OCI-LY3 (cell line): ENCODE results near the gene HBQ1.
"Not testable (repeated sequence)": the region's sequence is repeated elsewhere in the genome, so short reads cannot be mapped to it uniquely, and the experiment has no call there.

Experiments
- H2AFZ ChIP-seq: fragments of 200-600, 300-600 bp; shearing (Covaris generic); 2 replicates; pipeline ENCODE4 v1.6.0; 2014; ENCODE audit warnings: antibody characterized with exemption, low read depth, low read length
- H3K27ac ChIP-seq: fragments of 200-600, 300-600 bp; sonication (generic); 2 replicates; pipeline ENCODE4 v1.5.1; 2014; ENCODE audit warnings: mild to moderate bottlenecking, low read length, moderate library complexity, mixed read lengths
- H3K27me3 ChIP-seq: fragments of 200-600, 300-600 bp; sonication (generic); 2 replicates; pipeline ENCODE4 v1.6.1; 2014; ENCODE audit warnings: low read depth, low read length, mixed read lengths
- H3K36me3 ChIP-seq: fragments of 200-600, 300-600 bp; sonication (generic); replicated peaks from 2 replicates; pipeline ENCODE3; 2014; ENCODE audit warnings: low read depth, low read length, mixed read lengths
- H3K4me1 ChIP-seq: fragments of 300-600, 200-600 bp; sonication (generic); 2 replicates; pipeline ENCODE4 v1.6.1; 2014; ENCODE audit warnings: low read length, mixed read lengths
- H3K4me2 ChIP-seq: fragments of 200-600, 300-600 bp; sonication (generic); 2 replicates; pipeline ENCODE4 v1.6.1; 2014; ENCODE audit warnings: low read length, mixed read lengths
- H3K4me3 ChIP-seq: fragments of 300-600, 200-600 bp; sonication (generic); 2 replicates; pipeline ENCODE4 v1.5.1; 2014; ENCODE audit warnings: antibody characterized with exemption, mild to moderate bottlenecking, low read length, moderate library complexity
- H3K79me2 ChIP-seq: fragments of 300-600, 200-600 bp; shearing (Covaris generic); 2 replicates; pipeline ENCODE4 v1.6.1; 2014; ENCODE audit warnings: mild to moderate bottlenecking, low read length, mixed read lengths
- H3K9ac ChIP-seq: fragments of 300-600, 200-600 bp; shearing (Covaris generic); 2 replicates; pipeline ENCODE4 v1.6.0; 2014; ENCODE audit warnings: mild to moderate bottlenecking, low read length, moderate library complexity
- H3K9me3 ChIP-seq: fragments of 200-600, 300-600 bp; shearing (Covaris generic); 2 replicates; pipeline ENCODE4 v1.6.1; 2014; ENCODE audit warnings: low read length, mixed read lengths; ENCODE audit not compliant: insufficient read depth
- H4K20me1 ChIP-seq: fragments of 200-600, 300-600 bp; sonication (generic); 2 replicates; pipeline ENCODE4 v1.6.1; 2016; ENCODE audit warnings: low read length, mixed read lengths; ENCODE audit not compliant: insufficient read depth
- CTCF ChIP-seq: fragments of 200-600, 300-600 bp; sonication (generic); IDR thresholded peaks from 2 replicates; pipeline ENCODE4 v1.5.1; 2014; ENCODE audit warnings: antibody characterized with exemption, low read length, low read depth
- EZH2phosphoT487 ChIP-seq: fragments of 200-600 bp; shearing (Covaris generic); IDR thresholded peaks from 2 replicates; pipeline ENCODE4 v1.6.1; 2018; ENCODE audit warnings: antibody characterized with exemption, mixed run types, low read depth

The HBQ1 gene

DNA sequence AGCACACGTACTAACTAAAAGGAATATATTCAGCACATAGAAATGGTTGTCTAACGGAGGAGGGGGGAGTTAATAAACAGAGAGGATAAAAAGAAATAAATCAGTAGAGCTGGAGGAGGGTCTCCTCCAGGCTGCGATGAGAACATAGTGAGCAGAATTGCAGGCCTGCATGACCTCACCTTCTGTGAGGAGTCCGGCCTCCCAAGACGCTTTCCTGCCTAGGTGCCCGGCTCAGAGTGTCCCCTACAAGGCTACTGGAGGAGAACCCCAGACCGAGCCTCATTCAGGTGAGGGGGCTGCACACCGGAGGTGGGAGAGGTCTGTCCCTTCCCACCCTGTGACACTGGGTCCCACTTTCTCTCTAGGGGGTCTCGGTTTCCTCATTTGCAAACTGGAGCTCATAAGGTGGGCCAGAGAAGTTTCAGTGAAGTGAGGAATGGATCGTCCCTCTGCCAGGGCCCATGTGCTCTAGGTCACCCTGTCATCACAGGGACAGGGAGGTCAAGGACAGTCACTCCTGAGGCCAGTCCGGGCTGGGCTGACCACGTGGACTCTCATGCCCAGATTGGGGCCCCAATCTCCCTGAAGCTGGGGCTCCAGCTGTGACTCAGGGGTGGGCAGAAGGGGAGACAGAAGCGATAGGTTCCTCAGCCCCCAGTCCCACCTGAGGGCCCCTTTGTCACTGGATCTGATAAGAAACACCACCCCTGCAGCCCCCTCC is 17.8 kb upstream of the HBQ1 start:
- Histone ChIP-seq H3K36me3 (no peaks in the 10 kb centered on the region), H3K9ac (no peak overlapping the region), H3K4me3 (no peak overlapping the region), H4K20me1 (no peaks in the 10 kb centered on the region), H3K79me2 (no peaks in the 10 kb centered on the region), H2AFZ (no peak overlapping the region), H3K4me1 (no peaks in the 10 kb centered on the region), H3K4me2 (no peak overlapping the region), H3K9me3 (no peaks in the 10 kb centered on the region), H3K27ac (no peak overlapping the region), H3K27me3 (no peaks in the 10 kb centered on the region)
- TF ChIP-seq EZH2phosphoT487 (no peak), CTCF (no peak)

GRCh38 chr16:163139-163538 is 17.1 kb upstream of the HBQ1 start:
- H4K20me1 ChIP-seq, H3K36me3 ChIP-seq, H2AFZ ChIP-seq, H3K9me3 ChIP-seq, H3K27me3 ChIP-seq, H3K27ac ChIP-seq, H3K79me2 ChIP-seq, H3K4me3 ChIP-seq, H3K4me1 ChIP-seq, H3K9ac ChIP-seq, H3K4me2 ChIP-seq: not testable (repeated sequence)

GRCh38 chr16:163696-164095 is 16.6 kb upstream of the HBQ1 start:
- H3K4me2 ChIP-seq, H3K27ac ChIP-seq, H3K9ac ChIP-seq, H3K79me2 ChIP-seq, H4K20me1 ChIP-seq, H2AFZ ChIP-seq, H3K36me3 ChIP-seq, H3K4me3 ChIP-seq, H3K4me1 ChIP-seq, H3K27me3 ChIP-seq, H3K9me3 ChIP-seq: not testable (repeated sequence)

DNA sequence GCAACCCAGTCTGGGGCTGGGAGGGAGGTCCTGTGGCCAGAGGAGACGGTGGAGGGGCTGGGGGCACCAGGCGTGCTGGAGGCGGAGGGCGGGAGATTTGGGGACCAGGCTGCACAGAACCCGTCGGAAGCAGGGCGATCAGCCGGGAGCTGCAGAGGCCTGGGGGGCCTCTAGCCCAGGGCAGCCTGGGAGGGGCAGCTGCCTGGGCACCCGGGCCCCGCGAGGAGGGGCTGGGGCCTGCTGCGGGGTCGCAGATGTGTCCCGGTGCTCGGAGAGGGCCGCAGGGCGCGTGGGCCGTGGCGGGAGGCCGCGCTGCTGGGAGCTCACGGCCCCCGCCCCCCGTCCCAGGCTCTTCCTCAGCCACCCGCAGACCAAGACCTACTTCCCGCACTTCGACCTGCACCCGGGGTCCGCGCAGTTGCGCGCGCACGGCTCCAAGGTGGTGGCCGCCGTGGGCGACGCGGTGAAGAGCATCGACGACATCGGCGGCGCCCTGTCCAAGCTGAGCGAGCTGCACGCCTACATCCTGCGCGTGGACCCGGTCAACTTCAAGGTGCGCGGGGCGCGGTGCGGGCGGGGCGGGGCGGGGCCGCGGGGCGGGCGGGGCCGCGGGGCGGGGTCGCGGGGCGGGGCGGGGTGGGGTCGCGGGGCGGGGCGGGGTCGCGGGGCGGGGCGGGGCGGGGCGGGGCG is 16.0 kb upstream of the HBQ1 start:
- H2AFZ ChIP-seq, H3K9ac ChIP-seq, H3K36me3 ChIP-seq, H3K4me1 ChIP-seq, H3K4me2 ChIP-seq, H3K4me3 ChIP-seq, H3K79me2 ChIP-seq, H3K27ac ChIP-seq, H3K9me3 ChIP-seq, H4K20me1 ChIP-seq, H3K27me3 ChIP-seq: not testable (repeated sequence)

GRCh38 chr16:164827-165538 is 15.3 kb upstream of the HBQ1 start:
- Histone ChIP-seq H3K4me2 (no peak overlapping the region), H3K9ac (no peak overlapping the region), H3K79me2 (no peaks in the 10 kb centered on the region), H3K36me3 (no peaks in the 10 kb centered on the region), H3K27me3 (no peaks in the 10 kb centered on the region), H3K4me3 (no peak overlapping the region), H2AFZ (no peak overlapping the region), H4K20me1 (no peaks in the 10 kb centered on the region), H3K4me1 (no peaks in the 10 kb centered on the region), H3K9me3 (no peaks in the 10 kb centered on the region), H3K27ac (no peak overlapping the region)
- TF ChIP-seq EZH2phosphoT487: no peak
- no peak for TF ChIP-seq CTCF
